HL-60 (cell line): Measurements from ENCODE around the gene FGF3.

Source experiments
- GABPA ChIP-seq: IDR thresholded peaks from 2 replicates; pipeline ENCODE4 v1.6.1; 2012; ENCODE audit warnings: low read depth
- POLR2AphosphoS5 ChIP-seq: IDR thresholded peaks from 2 replicates; pipeline ENCODE4 v1.6.1; 2012; ENCODE audit warnings: low read depth
- SPI1 ChIP-seq: IDR thresholded peaks from 2 replicates; pipeline ENCODE4 v1.6.1; 2012; ENCODE audit warnings: low read depth, mild to moderate bottlenecking, borderline replicate concordance
- TF ChIP-seq, protein P1 (sequence below): IDR thresholded peaks from one replicate; pipeline ENCODE4 v1.5.1; 2011; ENCODE audit warnings: low read length, control low read depth, inconsistent platforms; ENCODE audit not compliant: insufficient read depth
- TF ChIP-seq, protein P2 (sequence below): IDR thresholded peaks from 2 replicates; pipeline ENCODE4 v1.6.1; 2012; ENCODE audit warnings: low read depth; ENCODE audit not compliant: insufficient replicate concordance

DNA sequence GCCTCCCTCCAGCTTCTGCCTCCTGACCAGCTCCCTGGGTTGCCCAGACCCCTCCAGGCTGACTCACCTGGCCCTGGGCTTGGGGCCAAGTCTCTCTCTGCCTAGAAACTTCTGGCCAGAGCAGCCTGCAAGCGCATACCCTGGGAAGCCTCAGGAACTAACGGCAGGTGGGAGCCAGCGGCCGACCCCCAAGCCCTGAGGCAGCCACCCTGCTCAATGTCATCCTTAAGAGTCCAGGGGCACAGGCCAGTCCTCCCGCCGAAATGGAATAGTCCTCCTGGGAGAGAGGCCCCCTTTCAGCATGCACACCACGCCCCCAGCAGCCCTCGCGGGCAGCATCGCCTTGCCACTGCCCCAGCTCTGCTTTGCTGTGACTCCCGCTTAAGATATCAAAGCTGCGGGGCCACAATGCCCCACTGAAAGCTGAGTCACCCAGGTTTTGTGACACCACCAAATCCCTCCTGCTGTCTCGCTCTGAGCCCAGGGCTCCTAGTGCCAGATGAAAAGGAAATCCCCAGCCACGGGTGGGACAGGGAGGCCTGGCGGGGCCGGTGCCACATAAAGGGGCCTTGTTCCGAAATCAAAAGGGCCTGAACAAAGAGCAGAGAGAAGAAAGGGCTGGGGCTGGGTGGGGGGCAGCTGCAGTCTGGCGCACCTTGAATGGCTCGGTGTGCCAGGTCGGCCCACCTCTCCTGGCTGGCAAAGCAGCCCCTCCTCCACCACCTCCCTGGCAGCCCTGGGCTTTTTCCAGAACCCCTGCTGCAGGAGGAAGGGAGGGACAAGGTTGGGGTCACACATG, 21.4 kb upstream of the FGF3 start:
- TF ChIP-seq, protein P1, sequence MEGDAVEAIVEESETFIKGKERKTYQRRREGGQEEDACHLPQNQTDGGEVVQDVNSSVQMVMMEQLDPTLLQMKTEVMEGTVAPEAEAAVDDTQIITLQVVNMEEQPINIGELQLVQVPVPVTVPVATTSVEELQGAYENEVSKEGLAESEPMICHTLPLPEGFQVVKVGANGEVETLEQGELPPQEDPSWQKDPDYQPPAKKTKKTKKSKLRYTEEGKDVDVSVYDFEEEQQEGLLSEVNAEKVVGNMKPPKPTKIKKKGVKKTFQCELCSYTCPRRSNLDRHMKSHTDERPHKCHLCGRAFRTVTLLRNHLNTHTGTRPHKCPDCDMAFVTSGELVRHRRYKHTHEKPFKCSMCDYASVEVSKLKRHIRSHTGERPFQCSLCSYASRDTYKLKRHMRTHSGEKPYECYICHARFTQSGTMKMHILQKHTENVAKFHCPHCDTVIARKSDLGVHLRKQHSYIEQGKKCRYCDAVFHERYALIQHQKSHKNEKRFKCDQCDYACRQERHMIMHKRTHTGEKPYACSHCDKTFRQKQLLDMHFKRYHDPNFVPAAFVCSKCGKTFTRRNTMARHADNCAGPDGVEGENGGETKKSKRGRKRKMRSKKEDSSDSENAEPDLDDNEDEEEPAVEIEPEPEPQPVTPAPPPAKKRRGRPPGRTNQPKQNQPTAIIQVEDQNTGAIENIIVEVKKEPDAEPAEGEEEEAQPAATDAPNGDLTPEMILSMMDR: no peak
- TF ChIP-seq, protein P2, sequence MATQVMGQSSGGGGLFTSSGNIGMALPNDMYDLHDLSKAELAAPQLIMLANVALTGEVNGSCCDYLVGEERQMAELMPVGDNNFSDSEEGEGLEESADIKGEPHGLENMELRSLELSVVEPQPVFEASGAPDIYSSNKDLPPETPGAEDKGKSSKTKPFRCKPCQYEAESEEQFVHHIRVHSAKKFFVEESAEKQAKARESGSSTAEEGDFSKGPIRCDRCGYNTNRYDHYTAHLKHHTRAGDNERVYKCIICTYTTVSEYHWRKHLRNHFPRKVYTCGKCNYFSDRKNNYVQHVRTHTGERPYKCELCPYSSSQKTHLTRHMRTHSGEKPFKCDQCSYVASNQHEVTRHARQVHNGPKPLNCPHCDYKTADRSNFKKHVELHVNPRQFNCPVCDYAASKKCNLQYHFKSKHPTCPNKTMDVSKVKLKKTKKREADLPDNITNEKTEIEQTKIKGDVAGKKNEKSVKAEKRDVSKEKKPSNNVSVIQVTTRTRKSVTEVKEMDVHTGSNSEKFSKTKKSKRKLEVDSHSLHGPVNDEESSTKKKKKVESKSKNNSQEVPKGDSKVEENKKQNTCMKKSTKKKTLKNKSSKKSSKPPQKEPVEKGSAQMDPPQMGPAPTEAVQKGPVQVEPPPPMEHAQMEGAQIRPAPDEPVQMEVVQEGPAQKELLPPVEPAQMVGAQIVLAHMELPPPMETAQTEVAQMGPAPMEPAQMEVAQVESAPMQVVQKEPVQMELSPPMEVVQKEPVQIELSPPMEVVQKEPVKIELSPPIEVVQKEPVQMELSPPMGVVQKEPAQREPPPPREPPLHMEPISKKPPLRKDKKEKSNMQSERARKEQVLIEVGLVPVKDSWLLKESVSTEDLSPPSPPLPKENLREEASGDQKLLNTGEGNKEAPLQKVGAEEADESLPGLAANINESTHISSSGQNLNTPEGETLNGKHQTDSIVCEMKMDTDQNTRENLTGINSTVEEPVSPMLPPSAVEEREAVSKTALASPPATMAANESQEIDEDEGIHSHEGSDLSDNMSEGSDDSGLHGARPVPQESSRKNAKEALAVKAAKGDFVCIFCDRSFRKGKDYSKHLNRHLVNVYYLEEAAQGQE: no peak
- TF ChIP-seq GABPA (no peak), POLR2AphosphoS5 (no peak), SPI1 (no peak)
